GM19468 (cell line): ENCODE data around the gene OR4D9.
"Not testable (repeated sequence)": the region's sequence is repeated elsewhere in the genome, so short reads cannot be mapped to it uniquely, and the experiment has no call there.

ENCODE experiments used
- ATAC-seq: cut with Tn5 transposase; IDR thresholded peaks from one replicate; pipeline ENCODE4 v1.9.1; 2021; ENCODE audit warnings: mild to moderate bottlenecking, moderate library complexity, moderate number of reproducible peaks; ENCODE audit not compliant: unreplicated experiment; ENCODE audit errors: extremely low read depth

Gene OR4D9

GRCh38 chr11:59510941-59511589 is at the start of gene OR4D9:
OR4D9 (plus strand) TSS chr11:59511539; CDS start chr11:59514913, 3,374 bp downstream.
- no peak for ATAC-seq

GRCh38 chr11:59463190-59463641 is 48.1 kb upstream of the OR4D9 start:
- no peak for ATAC-seq

GRCh38 chr11:59473015-59473414 is 38.3 kb upstream of the OR4D9 start, which contains the start of gene OR4D10:
OR4D10 (plus strand) TSS chr11:59473315; CDS start chr11:59477430, 4,115 bp downstream.
- ATAC-seq, result no peak

- ATAC-seq, result no peak
Observed at GRCh38 chr11:59475176-59475575, 36.2 kb upstream of the OR4D9 start.

GRCh38 chr11:59479906-59480305 is 31.4 kb upstream of the OR4D9 start:
- ATAC-seq, result no peak

GRCh38 chr11:59480359-59480758 is 31.0 kb upstream of the OR4D9 start:
- ATAC-seq, result no peak

- no peak for ATAC-seq
Observed at GRCh38 chr11:59501931-59502330, 9.4 kb upstream of the OR4D9 start.

GRCh38 chr11:59503276-59503675 is 8.1 kb upstream of the OR4D9 start, which contains the start of gene OR4D11:
OR4D11 (plus strand) TSS chr11:59503576; CDS start chr11:59503576, 0 bp downstream.
- no peak for ATAC-seq

- ATAC-seq, result no peak
Observed at GRCh38 chr11:59511675-59512074, 336 bp downstream of the OR4D9 start.

GRCh38 chr11:59520139-59520538 is 8.8 kb downstream of the OR4D9 start:
- not testable (repeated sequence) for ATAC-seq

GRCh38 chr11:59520741-59521140 is 9.4 kb downstream of the OR4D9 start:
- no peak for ATAC-seq

- ATAC-seq, result no peak
Observed at GRCh38 chr11:59523541-59523940, 12.2 kb downstream of the OR4D9 start.

GRCh38 chr11:59528711-59529110 is 17.4 kb downstream of the OR4D9 start:
- ATAC-seq, result no peak

- ATAC-seq, result no peak
Observed at GRCh38 chr11:59532620-59533019, 21.3 kb downstream of the OR4D9 start.

GRCh38 chr11:59534676-59535075 is 23.3 kb downstream of the OR4D9 start:
- no peak for ATAC-seq

- no peak for ATAC-seq
Observed at GRCh38 chr11:59542142-59542810, 30.9 kb downstream of the OR4D9 start.

GRCh38 chr11:59543713-59544112 is 32.4 kb downstream of the OR4D9 start:
- not testable (repeated sequence) for ATAC-seq

GRCh38 chr11:59544869-59545178 is 33.5 kb downstream of the OR4D9 start:
- ATAC-seq, result no peak

- ATAC-seq, result no peak
Observed at GRCh38 chr11:59545179-59546020, 34.1 kb downstream of the OR4D9 start.

GRCh38 chr11:59547605-59548308 is 36.4 kb downstream of the OR4D9 start:
- not testable (repeated sequence) for ATAC-seq
